Fibroblast of skin of right quadriceps (primary cell): ENCODE measurements around the gene RIPK1.
"Not testable (repeated sequence)": the region's sequence is repeated elsewhere in the genome, so short reads cannot be mapped to it uniquely, and the experiment has no call there.

Experiments used
- DNase-seq: peaks from one replicate; pipeline ENCODE4 v3.0.0-alpha.2; 2013

The RIPK1 gene

GRCh38 chr6:3137057-3137777, 68.9 kb downstream of the RIPK1 start:
- peak; percentile 35 for DNase-seq

- DNase-seq, result not testable (repeated sequence)
Observed at GRCh38 chr6:3137873-3138272, 69.6 kb downstream of the RIPK1 start.

GRCh38 chr6:3138341-3138740, 70.0 kb downstream of the RIPK1 start:
- peak; percentile 41 for DNase-seq

- peak; percentile 66 for DNase-seq
Observed at GRCh38 chr6:3139090-3139903, 71.0 kb downstream of the RIPK1 start.

GRCh38 chr6:3140201-3140600, 71.9 kb downstream of the RIPK1 start:
- no peak for DNase-seq

GRCh38 chr6:3142536-3142935, 74.2 kb downstream of the RIPK1 start:
- DNase-seq, result no peak

- DNase-seq, result no peak
Observed at GRCh38 chr6:3143158-3143557, 74.9 kb downstream of the RIPK1 start.

- DNase-seq, result no peak
Observed at GRCh38 chr6:3144571-3144970, 76.3 kb downstream of the RIPK1 start.

- DNase-seq, result no peak
Observed at GRCh38 chr6:3147914-3148757, 79.8 kb downstream of the RIPK1 start.

- DNase-seq, result no peak
Observed at GRCh38 chr6:3151691-3152090, 83.4 kb downstream of the RIPK1 start.

- no peak for DNase-seq
Observed at GRCh38 chr6:3152689-3153088, 84.4 kb downstream of the RIPK1 start.

GRCh38 chr6:3155416-3155815, 87.1 kb downstream of the RIPK1 start:
- not testable (repeated sequence) for DNase-seq

- not testable (repeated sequence) for DNase-seq
Observed at GRCh38 chr6:3156184-3157130, 88.2 kb downstream of the RIPK1 start.

GRCh38 chr6:3157131-3157933, 89.0 kb downstream of the RIPK1 start, which contains the start of gene TUBB2A:
TSS of gene TUBB2A (minus strand) at chr6:3157544. CDS start at chr6:3157463, 81 bp downstream.
- DNase-seq, result peak; percentile 87

GRCh38 chr6:3159805-3160781, 91.8 kb downstream of the RIPK1 start:
- DNase-seq, result no peak

- no peak for DNase-seq
Observed at GRCh38 chr6:3162067-3162497, 93.8 kb downstream of the RIPK1 start.

GRCh38 chr6:3162565-3163247, 94.4 kb downstream of the RIPK1 start:
- peak; percentile 76 for DNase-seq

GRCh38 chr6:3163248-3163594, 94.9 kb downstream of the RIPK1 start:
- no peak for DNase-seq

GRCh38 chr6:3164388-3164787, 96.1 kb downstream of the RIPK1 start:
- no peak for DNase-seq
